DMS 273 treated with DMSO at 0.1 percent for 48 hours (cell line): ENCODE measurements around the gene ABCB11.
A peak's percentile ranks its signal among the peaks of the same experiment; 100 is the strongest.
"Not testable (repeated sequence)": the region's sequence is repeated elsewhere in the genome, so short reads cannot be mapped to it uniquely, and the experiment has no call there.

ENCODE experiments used
- DNase-seq: peaks from one replicate; lab custom pipeline; 2025; lab: John Stamatoyannopoulos, UW

ABCB11 gene

GRCh38 chr2:168892327-168892726 lies 138.8 kb downstream of the ABCB11 start:
- DNase-seq, result no peak

- peak; percentile 89 for DNase-seq
Measured at GRCh38 chr2:168890006-168890782, 140.9 kb downstream of the ABCB11 start, which contains the start of gene SPC25. SPC25 (minus strand) TSS chr2:168890430; CDS start chr2:168889519, 911 bp downstream.

GRCh38 chr2:168889635-168890005 lies 141.5 kb downstream of the ABCB11 start:
- no peak for DNase-seq

GRCh38 chr2:168884975-168885374 lies 146.1 kb downstream of the ABCB11 start:
- DNase-seq, result no peak

- not testable (repeated sequence) for DNase-seq
Measured at GRCh38 chr2:168882163-168882562, 149.0 kb downstream of the ABCB11 start.

- DNase-seq, result no peak
Measured at GRCh38 chr2:168874368-168875054, 156.6 kb downstream of the ABCB11 start.

- DNase-seq, result not testable (repeated sequence)
Measured at GRCh38 chr2:168870824-168871223, 160.3 kb downstream of the ABCB11 start.
